VCaP (cell line): ENCODE results near the gene NT5DC3.

Source experiments
- H3K27ac ChIP-seq: fragments of 450-650 bp; 2 replicates; pipeline ENCODE4 v1.5.1; 2017
- TF ChIP-seq, protein P1 (sequence below): fragments of 450-650 bp; conservative IDR thresholded peaks from 2 replicates; pipeline ENCODE4 v1.5.1; 2017; ENCODE audit warnings: mild to moderate bottlenecking, moderate library complexity

Gene NT5DC3

DNA sequence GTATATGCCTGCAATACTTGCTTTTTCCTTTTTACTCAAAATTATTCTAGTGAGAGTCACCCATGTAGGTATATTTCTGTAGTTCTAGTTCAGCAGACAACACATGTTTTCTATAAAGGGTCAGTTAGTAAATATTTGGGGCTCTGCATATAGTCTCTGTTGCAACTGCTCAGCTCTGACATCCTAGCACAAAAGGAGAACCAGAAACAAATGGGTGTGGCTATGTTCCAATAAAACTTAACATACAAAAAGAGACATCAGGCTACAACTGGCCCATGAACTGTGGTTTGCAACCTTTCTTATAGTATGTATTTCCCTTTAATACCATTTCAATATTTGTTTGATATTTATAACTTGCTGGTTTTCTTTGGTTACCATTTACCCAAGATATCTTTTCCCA lies 11.9 kb downstream of the NT5DC3 start:
- TF ChIP-seq, protein P1, sequence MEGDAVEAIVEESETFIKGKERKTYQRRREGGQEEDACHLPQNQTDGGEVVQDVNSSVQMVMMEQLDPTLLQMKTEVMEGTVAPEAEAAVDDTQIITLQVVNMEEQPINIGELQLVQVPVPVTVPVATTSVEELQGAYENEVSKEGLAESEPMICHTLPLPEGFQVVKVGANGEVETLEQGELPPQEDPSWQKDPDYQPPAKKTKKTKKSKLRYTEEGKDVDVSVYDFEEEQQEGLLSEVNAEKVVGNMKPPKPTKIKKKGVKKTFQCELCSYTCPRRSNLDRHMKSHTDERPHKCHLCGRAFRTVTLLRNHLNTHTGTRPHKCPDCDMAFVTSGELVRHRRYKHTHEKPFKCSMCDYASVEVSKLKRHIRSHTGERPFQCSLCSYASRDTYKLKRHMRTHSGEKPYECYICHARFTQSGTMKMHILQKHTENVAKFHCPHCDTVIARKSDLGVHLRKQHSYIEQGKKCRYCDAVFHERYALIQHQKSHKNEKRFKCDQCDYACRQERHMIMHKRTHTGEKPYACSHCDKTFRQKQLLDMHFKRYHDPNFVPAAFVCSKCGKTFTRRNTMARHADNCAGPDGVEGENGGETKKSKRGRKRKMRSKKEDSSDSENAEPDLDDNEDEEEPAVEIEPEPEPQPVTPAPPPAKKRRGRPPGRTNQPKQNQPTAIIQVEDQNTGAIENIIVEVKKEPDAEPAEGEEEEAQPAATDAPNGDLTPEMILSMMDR, result no peak
- H3K27ac ChIP-seq, result no peak overlapping the region

DNA sequence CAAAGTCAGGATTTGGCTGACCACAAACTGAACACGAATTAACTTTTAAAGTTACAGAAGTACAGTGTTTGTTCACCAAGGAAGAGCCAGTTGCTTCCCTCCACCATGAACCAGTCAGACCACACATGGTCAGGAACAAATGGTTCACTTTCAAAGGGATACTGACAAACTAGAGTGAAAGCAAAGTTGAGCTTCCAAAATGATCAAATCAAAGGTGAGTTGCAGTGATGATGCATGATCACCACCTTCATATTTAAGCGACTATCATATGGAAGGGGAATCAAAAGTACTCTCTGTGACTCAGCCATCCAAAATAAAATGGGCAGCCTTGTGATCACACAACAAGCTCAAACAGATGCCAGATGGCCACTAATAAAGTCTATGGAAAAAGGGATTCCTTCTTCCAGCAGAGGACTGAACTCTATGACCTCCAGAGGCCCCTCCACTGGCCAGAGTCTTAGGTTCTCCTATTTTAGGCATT lies 13.1 kb downstream of the NT5DC3 start:
- TF ChIP-seq, protein P1, result no peak
- H3K27ac ChIP-seq, result no peak overlapping the region

GRCh38 chr12:103824845-103825244 lies 16.2 kb downstream of the NT5DC3 start:
- H3K27ac ChIP-seq, result no peak overlapping the region
- TF ChIP-seq, protein P1, result no peak

- no peak overlapping the region for H3K27ac ChIP-seq
- TF ChIP-seq, protein P1, result no peak
Measured at GRCh38 chr12:103824290-103824689, 16.7 kb downstream of the NT5DC3 start.

GRCh38 chr12:103823871-103824270 lies 17.2 kb downstream of the NT5DC3 start:
- TF ChIP-seq, protein P1, result no peak
- no peak overlapping the region for H3K27ac ChIP-seq

GRCh38 chr12:103821773-103822172 lies 19.3 kb downstream of the NT5DC3 start:
- H3K27ac ChIP-seq, result no peak overlapping the region
- TF ChIP-seq, protein P1, result no peak

- TF ChIP-seq, protein P1, result no peak
- H3K27ac ChIP-seq, result no peak overlapping the region
Measured at GRCh38 chr12:103820881-103821489, 20.0 kb downstream of the NT5DC3 start.
